Ovary (tissue), 3 donors: ENCODE measurements around the gene CNBP.

Experiments
- CTCF ChIP-seq, 3 donors: fragments of 450-650 bp in 2 of 3; fragments of 200-600 bp in 1 of 3; IDR thresholded peaks; one replicate each; pipeline versions ENCODE4 v1.5.1 to v1.8.0; 2016 to 2022; ENCODE audit warnings: antibody characterized with exemption in 3 of 3, mild to moderate bottlenecking in 1 of 3
- EP300 ChIP-seq: sonication (generic); formaldehyde crosslinking; IDR thresholded peaks from one replicate; pipeline ENCODE4 v1.6.1; 2017; ENCODE audit warnings: antibody characterized with exemption
- POLR2A ChIP-seq: fragments of 450-650 bp; IDR thresholded peaks from one replicate; pipeline ENCODE4 v1.6.1; 2017; ENCODE audit warnings: antibody characterized with exemption, mild to moderate bottlenecking, moderate library complexity
- donor health status: DM: no; HTN: no; CAD: no.

DNA sequence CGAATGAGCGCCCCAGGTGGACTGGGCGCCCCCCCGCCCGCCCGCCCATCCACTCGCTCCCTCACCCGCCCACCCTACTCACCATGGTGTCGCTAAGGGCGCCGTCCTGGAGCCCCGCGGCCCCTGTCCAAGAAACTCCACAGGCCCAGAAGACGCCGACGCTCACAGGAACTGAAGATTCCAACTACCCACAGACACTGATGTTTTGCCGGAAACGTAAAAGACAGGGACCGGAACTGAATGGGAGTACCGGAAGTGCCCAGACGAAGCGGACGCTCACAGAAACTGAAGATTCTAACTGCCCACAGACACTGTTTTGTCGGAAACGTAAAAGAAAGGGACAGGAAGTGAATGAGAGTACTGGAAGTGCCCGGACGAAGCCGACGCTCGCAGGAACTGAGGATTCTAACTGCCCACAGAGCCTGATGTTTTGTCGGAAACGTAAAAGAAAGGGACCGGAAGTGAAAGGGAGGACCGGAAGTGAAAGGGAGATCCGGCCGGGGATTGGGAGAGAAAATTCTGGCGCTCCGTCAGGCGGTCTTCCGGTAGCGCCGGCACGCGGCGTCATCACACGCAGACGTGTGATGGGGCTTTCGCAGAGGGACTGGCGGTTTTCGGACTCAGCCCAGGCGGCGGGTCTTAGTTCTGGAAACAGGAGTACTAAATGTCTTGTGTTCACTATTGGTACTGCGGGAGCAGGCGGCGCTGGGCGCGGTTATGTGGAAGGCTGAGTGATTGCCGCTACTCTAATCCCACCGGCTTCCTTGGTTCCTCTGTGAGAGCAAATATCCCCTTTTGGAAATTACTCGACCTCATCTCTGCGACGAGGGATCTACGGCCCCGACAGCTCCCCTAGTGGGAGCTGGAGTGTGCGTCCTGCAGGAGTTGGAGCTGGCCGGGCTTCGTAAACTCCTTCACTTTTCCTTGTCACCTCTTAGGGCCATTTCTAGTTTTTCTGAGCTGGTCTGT lies 22.5 kb downstream of the CNBP start, which contains the start of gene ISY1:
- TF ChIP-seq CTCF (IDR thresholded peaks at IDR 0.05): peak; percentile 37 to 65 (median 38)
- TF ChIP-seq POLR2A: peak; percentile 80
- no peak for TF ChIP-seq EP300
